Sigmoid colon (tissue), 4 donors: ENCODE measurements around the gene OLFML2B.

Source experiments
- CTCF ChIP-seq, 4 experiments: fragments of 450-650 bp in 3 of 4; fragments of 200-600 bp in 1 of 4; IDR thresholded peaks; one replicate each; pipeline ENCODE4 v1.5.1; 2016 to 2019; ENCODE audit warnings: antibody characterized with exemption in 4 of 4, mild to moderate bottlenecking in 3 of 4, moderate library complexity in 2 of 4
- EP300 ChIP-seq, 4 donors: sonication (generic); formaldehyde crosslinking; IDR thresholded peaks; one replicate each; pipeline ENCODE4 v1.6.1; 2017; ENCODE audit warnings: antibody characterized with exemption in 4 of 4
- POLR2A ChIP-seq, 2 donors: fragments of 450-650 bp; IDR thresholded peaks; one replicate each; pipeline ENCODE4 v1.6.1; 2016; ENCODE audit warnings: antibody characterized with exemption in 2 of 2, mild to moderate bottlenecking in 2 of 2, moderate library complexity in 2 of 2

GRCh38 chr1:162056043-162056442, 32.4 kb upstream of the OLFML2B start:
- TF ChIP-seq POLR2A (IDR thresholded peaks at IDR 0.05) (no peak), CTCF (IDR thresholded peaks at IDR 0.05) (peak; percentile 75 to 90 (median 88)), EP300 (IDR thresholded peaks at IDR 0.05) (no peak)
